Lower leg skin (tissue), 4 donors: ENCODE results near the gene SLK. TPM values are rescaled to one million over a fixed set of nuclear protein-coding genes. Genes with fewer than 3 reads are reported as not detected.

Source experiments
- DNase-seq, 2 donors: peaks; one replicate each; pipeline ENCODE4 v3.0.0-alpha.2; 2019; ENCODE audit warnings: low spot score in 2 of 2
- H3K4me3 ChIP-seq: fragments of 200-600 bp; sonication (generic); 2 replicates; pipeline ENCODE4 v1.5.1; 2017; ENCODE audit warnings: mild to moderate bottlenecking, low read depth; ENCODE audit not compliant: poor library complexity, severe bottlenecking
- POLR2A ChIP-seq, 2 donors: fragments of 450-650 bp; IDR thresholded peaks; one replicate each; pipeline ENCODE4 v1.6.1; 2016 to 2017; ENCODE audit warnings: antibody characterized with exemption in 2 of 2, mild to moderate bottlenecking in 1 of 2, moderate library complexity in 1 of 2
- WGBS, 2 donors: methylation state at CpG; one replicate each; pipeline ENCODE4 v1.1.5; 2018; 5-methylcytosine and 5-hydroxymethylcytosine counted together
- intact Hi-C: fragments of 100-400 bp; cut with DNase I; formaldehyde crosslinking; loops from one replicate; pipeline ENCODE4 v1.15.0; 2023; ENCODE audit warnings: low total_unique reads
- total RNA-seq, 4 donors: library from RNA; depleted of rRNA; stranded (reverse); fragments of >200 nt; gene quantifications; one replicate each; pipeline ENCODE4 v1.1.0, GENCODE V29; 2016
- TF ChIP-seq, protein P1 (sequence below), 3 donors: fragments of 450-650 bp; IDR thresholded peaks; one replicate each; pipeline ENCODE4 v1.5.1; 2016; ENCODE audit warnings: antibody characterized with exemption in 3 of 3, mild to moderate bottlenecking in 3 of 3, moderate library complexity in 2 of 3

SLK gene
- total RNA-seq, 4 donors from 2014 or later, result 49.2 to 68.6 (median 51.7) TPM

DNA sequence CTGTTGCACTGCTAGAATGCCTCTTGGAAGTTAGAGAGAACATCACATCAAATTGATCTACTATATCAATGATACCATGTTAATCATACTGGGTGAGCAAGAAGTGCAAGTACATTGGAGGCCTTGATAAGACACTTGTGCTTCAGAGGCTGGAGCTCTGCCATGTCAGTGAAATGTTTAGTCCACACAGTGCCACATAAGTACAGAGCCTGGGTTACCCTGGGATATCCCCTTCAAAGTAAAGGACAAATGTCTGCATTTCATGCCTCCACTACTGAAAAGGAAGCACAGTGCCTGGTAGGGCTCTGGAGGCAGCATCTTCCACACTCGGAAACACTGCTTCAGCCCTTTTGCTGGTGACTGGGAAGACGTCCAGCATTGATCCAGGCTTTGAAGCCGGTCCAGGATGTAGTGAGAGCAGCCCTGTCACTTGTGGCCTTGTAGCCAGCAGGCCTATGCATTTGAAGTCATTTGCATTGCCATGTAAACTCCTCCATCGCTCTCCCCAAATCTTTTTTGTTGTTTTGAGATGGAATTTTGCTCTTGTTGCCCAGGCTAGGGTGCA is 33.3 kb upstream of the SLK start:
- no peak for TF ChIP-seq POLR2A (IDR thresholded peaks at IDR 0.05)
- TF ChIP-seq, protein P1, sequence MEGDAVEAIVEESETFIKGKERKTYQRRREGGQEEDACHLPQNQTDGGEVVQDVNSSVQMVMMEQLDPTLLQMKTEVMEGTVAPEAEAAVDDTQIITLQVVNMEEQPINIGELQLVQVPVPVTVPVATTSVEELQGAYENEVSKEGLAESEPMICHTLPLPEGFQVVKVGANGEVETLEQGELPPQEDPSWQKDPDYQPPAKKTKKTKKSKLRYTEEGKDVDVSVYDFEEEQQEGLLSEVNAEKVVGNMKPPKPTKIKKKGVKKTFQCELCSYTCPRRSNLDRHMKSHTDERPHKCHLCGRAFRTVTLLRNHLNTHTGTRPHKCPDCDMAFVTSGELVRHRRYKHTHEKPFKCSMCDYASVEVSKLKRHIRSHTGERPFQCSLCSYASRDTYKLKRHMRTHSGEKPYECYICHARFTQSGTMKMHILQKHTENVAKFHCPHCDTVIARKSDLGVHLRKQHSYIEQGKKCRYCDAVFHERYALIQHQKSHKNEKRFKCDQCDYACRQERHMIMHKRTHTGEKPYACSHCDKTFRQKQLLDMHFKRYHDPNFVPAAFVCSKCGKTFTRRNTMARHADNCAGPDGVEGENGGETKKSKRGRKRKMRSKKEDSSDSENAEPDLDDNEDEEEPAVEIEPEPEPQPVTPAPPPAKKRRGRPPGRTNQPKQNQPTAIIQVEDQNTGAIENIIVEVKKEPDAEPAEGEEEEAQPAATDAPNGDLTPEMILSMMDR (IDR thresholded peaks at IDR 0.05), result no peak
- no peak for DNase-seq
- no peak overlapping the region for H3K4me3 ChIP-seq
- WGBS, 2 donors, result 69% methylated on average over 4 of the region's 4 CpGs
- intact Hi-C loops, result no loop called here

- no peak for TF ChIP-seq POLR2A (IDR thresholded peaks at IDR 0.05)
- TF ChIP-seq, protein P1 (IDR thresholded peaks at IDR 0.05), result no peak
- intact Hi-C loops, result no loop called here
- no peak overlapping the region for H3K4me3 ChIP-seq
- DNase-seq, result no peak
- WGBS, 2 donors, result 93 to 94% methylated on average over 6 of the region's 6 CpGs
Observed at GRCh38 chr10:103934308-103934707, 32.6 kb upstream of the SLK start.

DNA sequence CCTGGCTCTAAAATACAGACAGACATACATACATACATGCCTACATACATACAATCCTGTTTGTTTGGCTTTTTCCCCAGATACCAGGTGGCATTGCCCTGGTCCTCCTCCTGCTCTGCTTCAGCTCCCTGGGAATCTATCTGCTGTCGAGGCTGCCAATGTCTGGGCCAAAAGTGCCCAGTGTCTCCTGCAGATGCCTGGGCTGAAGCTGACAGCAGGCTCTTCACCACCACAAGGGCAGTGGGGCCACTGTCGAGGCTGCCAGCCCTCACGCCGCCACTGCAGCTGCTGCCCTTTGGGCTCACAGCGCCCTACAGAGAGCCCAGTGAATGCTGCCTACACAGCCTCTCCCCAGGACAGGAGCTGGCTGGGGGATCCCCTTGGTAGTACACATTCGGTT is 30.9 kb upstream of the SLK start:
- no peak for DNase-seq
- no peak overlapping the region for H3K4me3 ChIP-seq
- TF ChIP-seq POLR2A (IDR thresholded peaks at IDR 0.05), result no peak
- TF ChIP-seq, protein P1 (IDR thresholded peaks at IDR 0.05), result no peak
- intact Hi-C loops, result loop anchor here (2.0 kb wide), 1 partner anchor 57 kb away; no protein-coding TSS in a partner anchor
- 65 to 82% methylated on average over 6 of the region's 6 CpGs for WGBS, 2 donors

- no peak for DNase-seq
- intact Hi-C loops, result no loop called here
- TF ChIP-seq POLR2A (IDR thresholded peaks at IDR 0.05), result no peak
- TF ChIP-seq, protein P1 (IDR thresholded peaks at IDR 0.05), result no peak
- H3K4me3 ChIP-seq, result no peak overlapping the region
Observed at GRCh38 chr10:103939522-103939921, 27.4 kb upstream of the SLK start.

- no peak overlapping the region for H3K4me3 ChIP-seq
- intact Hi-C loops, result no loop called here
- 39 to 44% methylated on average over 2 of the region's 2 CpGs for WGBS, 2 donors
Observed at GRCh38 chr10:103941801-103942200, 25.1 kb upstream of the SLK start.

More at GRCh38 chr10:103941801-103942200, 25.1 kb upstream of the SLK start:
- DNase-seq, result no peak
- TF ChIP-seq POLR2A (IDR thresholded peaks at IDR 0.05), result no peak
- TF ChIP-seq, protein P1 (IDR thresholded peaks at IDR 0.05), result no peak
